Measurements from ENCODE around the gene TRIM64.
"Not testable (repeated sequence)": the region's sequence is repeated elsewhere in the genome, so short reads cannot be mapped to it uniquely, and the experiment has no call there.

TRIM64 gene

GRCh38 chr11:89965737-89966136, at the start of gene TRIM64:
Gene TRIM64 (plus strand): TSS chr11:89966037. CDS start chr11:89968504, 2,467 bp downstream.
- H3K4me1 ChIP-seq (ENCODE audit: control insufficient read depth, insufficient read depth, low read length); H3K4me3 ChIP-seq (ENCODE audit: low read length); H3K27me3 ChIP-seq (ENCODE audit: control insufficient read depth, insufficient read depth, low read length); H3K9me3 ChIP-seq (ENCODE audit: control insufficient read depth, low read length); H3K36me3 ChIP-seq (ENCODE audit: control insufficient read depth, insufficient read depth, low read length); H3K9ac ChIP-seq (ENCODE audit: low read length): not testable (repeated sequence)

- H3K9me3 ChIP-seq (ENCODE audit: control insufficient read depth, low read length), result no peaks in the 10 kb centered on the region
- no peak within 1 kb of the TSS for H3K4me3 ChIP-seq (ENCODE audit: low read length)
- H3K27me3 ChIP-seq (ENCODE audit: control insufficient read depth, insufficient read depth, low read length), result no peaks in the 10 kb centered on the region
- H3K4me1 ChIP-seq (ENCODE audit: control insufficient read depth, insufficient read depth, low read length), result no peaks in the 10 kb centered on the region
- H3K9ac ChIP-seq (ENCODE audit: low read length), result no peak within 1 kb of the TSS
- no peaks in the 10 kb centered on the region for H3K36me3 ChIP-seq (ENCODE audit: control insufficient read depth, insufficient read depth, low read length)
Observed at GRCh38 chr11:89922195-89922660, 43.6 kb upstream of the TRIM64 start, which contains the start of gene TRIM49D1. Gene TRIM49D1 (minus strand): TSS chr11:89922245. CDS start chr11:89917710, 4,535 bp downstream.

- H3K9ac ChIP-seq (ENCODE audit: low read length); H3K4me3 ChIP-seq (ENCODE audit: low read length); H3K9me3 ChIP-seq (ENCODE audit: control insufficient read depth, low read length); H3K4me1 ChIP-seq (ENCODE audit: control insufficient read depth, insufficient read depth, low read length); H3K27me3 ChIP-seq (ENCODE audit: control insufficient read depth, insufficient read depth, low read length); H3K36me3 ChIP-seq (ENCODE audit: control insufficient read depth, insufficient read depth, low read length): not testable (repeated sequence)
Observed at GRCh38 chr11:89923764-89924163, 42.1 kb upstream of the TRIM64 start, which contains the start of gene TRIM49D2. Gene TRIM49D2 (plus strand): TSS chr11:89924064. CDS start chr11:89926762, 2,698 bp downstream.

GRCh38 chr11:89960833-89961232, 5.0 kb upstream of the TRIM64 start:
- H3K4me1 ChIP-seq (ENCODE audit: control insufficient read depth, insufficient read depth, low read length); H3K36me3 ChIP-seq (ENCODE audit: control insufficient read depth, insufficient read depth, low read length); H3K27me3 ChIP-seq (ENCODE audit: control insufficient read depth, insufficient read depth, low read length): not testable (repeated sequence)

More at GRCh38 chr11:89960833-89961232, 5.0 kb upstream of the TRIM64 start:
- not testable (repeated sequence) for H3K4me3 ChIP-seq (ENCODE audit: low read length); H3K9me3 ChIP-seq (ENCODE audit: control insufficient read depth, low read length); H3K9ac ChIP-seq (ENCODE audit: low read length)
